SKM-1 (cell line): ENCODE data around the gene NDRG2.

Experiments
- DNase-seq: peaks from one replicate; lab custom pipeline; 2025; ENCODE audit not compliant: unreplicated experiment; lab: John Stamatoyannopoulos, UW

Gene NDRG2

GRCh38 chr14:21037156-21037555, 12.3 kb upstream of the NDRG2 start:
- no peak for DNase-seq

- no peak for DNase-seq
Observed at GRCh38 chr14:21036751-21037150, 11.9 kb upstream of the NDRG2 start.

GRCh38 chr14:21034707-21035106, 9.8 kb upstream of the NDRG2 start, which contains the start of gene RNASE13:
Gene RNASE13 (minus strand): TSS chr14:21034807. CDS start chr14:21034288, 519 bp downstream.
- no peak for DNase-seq

- DNase-seq = no peak
Observed at GRCh38 chr14:21033133-21033698, 8.4 kb upstream of the NDRG2 start.

- no peak for DNase-seq
Observed at GRCh38 chr14:21032326-21033132, 7.7 kb upstream of the NDRG2 start.

- no peak for DNase-seq
Observed at GRCh38 chr14:21030531-21030930, 5.7 kb upstream of the NDRG2 start.

GRCh38 chr14:21029917-21030316, 5.1 kb upstream of the NDRG2 start, which contains the start of gene TPPP2:
Gene TPPP2 (plus strand): TSS chr14:21030217. CDS start chr14:21030582, 365 bp downstream.
- DNase-seq = no peak

GRCh38 chr14:21026988-21027315, 2.1 kb upstream of the NDRG2 start:
- DNase-seq = no peak

- DNase-seq = no peak
Observed at GRCh38 chr14:21026274-21026987, 1.6 kb upstream of the NDRG2 start.

- no peak for DNase-seq
Observed at GRCh38 chr14:21025371-21026273, 761 bp upstream of the NDRG2 start.

GRCh38 chr14:21023817-21024584, 860 bp downstream of the NDRG2 start:
- no peak for DNase-seq

GRCh38 chr14:21023174-21023573, 1.7 kb downstream of the NDRG2 start:
- DNase-seq = no peak

GRCh38 chr14:21022686-21023085, 2.2 kb downstream of the NDRG2 start:
- DNase-seq = no peak

- DNase-seq = no peak
Observed at GRCh38 chr14:21020977-21021545, 3.8 kb downstream of the NDRG2 start.

GRCh38 chr14:21019366-21019765, 5.5 kb downstream of the NDRG2 start:
- no peak for DNase-seq

- no peak for DNase-seq
Observed at GRCh38 chr14:21018781-21019180, 6.1 kb downstream of the NDRG2 start.

- no peak for DNase-seq
Observed at GRCh38 chr14:21018286-21018685, 6.6 kb downstream of the NDRG2 start.

GRCh38 chr14:21017528-21018245, 7.2 kb downstream of the NDRG2 start:
- DNase-seq = no peak
